GM23248 (cell line): ENCODE data around the gene NPAS2.

Source experiments
- EZH2 ChIP-seq: fragments of 200-600 bp; sonication (generic); IDR thresholded peaks from 2 replicates; pipeline ENCODE4 v1.6.1; 2018; ENCODE audit warnings: antibody characterized with exemption, mild to moderate bottlenecking; ENCODE audit not compliant: insufficient read depth, poor library complexity, severe bottlenecking
- EZH2phosphoT487 ChIP-seq: fragments of 200-600 bp; sonication (generic); IDR thresholded peaks from 2 replicates; pipeline ENCODE4 v1.6.1; 2018; ENCODE audit warnings: antibody characterized with exemption, moderate library complexity, mild to moderate bottlenecking, low read depth; ENCODE audit not compliant: insufficient read depth

GRCh38 chr2:100807707-100808106, 12.2 kb upstream of the NPAS2 start:
- TF ChIP-seq EZH2 (no peak), EZH2phosphoT487 (no peak)
